PC-9 (cell line): ENCODE results near the gene SLC38A1. TPM values are rescaled to one million over a fixed set of nuclear protein-coding genes. Genes with fewer than 3 reads are reported as not detected.

Experiments
- BruUV-seq: library from RNA; stranded (reverse); fragments of 400-500 nt; replicated peaks from 2 replicates; lab custom pipeline; 2021; lab: Mats Ljungman, UMichigan
- CTCF ChIA-PET: fragments of 300-600 bp; sonication (Branson Sonifier 250); formaldehyde crosslinking; loops from one replicate; lab custom pipeline; 2022; ENCODE audit warnings: antibody characterized with exemption; lab: Charles Lee
- POLR2A ChIA-PET: fragments of 300-600 bp; sonication (Branson Sonifier 250); formaldehyde crosslinking; loops from one replicate; lab custom pipeline; 2022; ENCODE audit warnings: antibody characterized with exemption; ENCODE audit not compliant: unreplicated experiment; lab: Charles Lee
- DNase-seq, 2 experiments: peaks; one replicate each; pipeline versions ENCODE4 v3.0.0 to v3.0.0-alpha.2; 2015 to 2022; ENCODE audit warnings: mixed read lengths in 1 of 2
- H2AFZ ChIP-seq: fragments of 200-600 bp; sonication (generic); 2 replicates; pipeline ENCODE4 v1.8.1; 2017; ENCODE audit warnings: antibody characterized with exemption
- H3F3A ChIP-seq: fragments of 200-600 bp; sonication (generic); 2 replicates; pipeline ENCODE4 v1.8.1; 2017; ENCODE audit warnings: antibody characterized with exemption, mild to moderate bottlenecking, low read depth; ENCODE audit not compliant: insufficient read depth
- H3K27ac ChIP-seq: fragments of 200-600 bp; sonication (generic); 2 replicates; pipeline ENCODE4 v1.6.1; 2016; ENCODE audit warnings: mixed run types
- H3K27me3 ChIP-seq: fragments of 200-600 bp; sonication (generic); 2 replicates; pipeline ENCODE4 v1.6.1; 2016; ENCODE audit warnings: low read depth, mixed run types; ENCODE audit not compliant: insufficient read depth
- H3K36me3 ChIP-seq: fragments of 200-600 bp; sonication (generic); 2 replicates; pipeline ENCODE4 v1.6.1; 2016; ENCODE audit warnings: low read depth, mixed run types
- H3K4me1 ChIP-seq: fragments of 200-600 bp; sonication (generic); replicated peaks from 2 replicates; pipeline ENCODE4 v1.6.1; 2016; ENCODE audit warnings: mixed run types; ENCODE audit not compliant: insufficient read depth
- H3K4me2 ChIP-seq: fragments of 200-600 bp; sonication (generic); 2 replicates; pipeline ENCODE4 v1.6.1; 2017; ENCODE audit warnings: mixed run types
- H3K4me3 ChIP-seq: fragments of 200-600 bp; sonication (generic); 2 replicates; pipeline ENCODE4 v1.6.1; 2016; ENCODE audit warnings: mixed run types
- H3K79me2 ChIP-seq: fragments of 200-600 bp; sonication (generic); 2 replicates; pipeline ENCODE4 v1.6.1; 2017; ENCODE audit warnings: low read depth, mixed run types
- H3K9me2 ChIP-seq: fragments of 200-600 bp; sonication (generic); 2 replicates; pipeline ENCODE4 v1.8.1; 2017; ENCODE audit warnings: mild to moderate bottlenecking; ENCODE audit not compliant: insufficient read depth
- H3K9me3 ChIP-seq: fragments of 200-600 bp; sonication (generic); 2 replicates; pipeline ENCODE4 v1.8.1; 2016; ENCODE audit warnings: low read depth; ENCODE audit not compliant: insufficient read depth
- H4K20me1 ChIP-seq: fragments of 200-600 bp; sonication (generic); 2 replicates; pipeline ENCODE4 v1.8.1; 2017; ENCODE audit not compliant: insufficient read depth
- EZH2 ChIP-seq: fragments of 200-600 bp; sonication (generic); IDR thresholded peaks from 2 replicates; pipeline ENCODE4 v1.8.0; 2017; ENCODE audit warnings: antibody characterized with exemption, low read depth
- intact Hi-C: fragments of 100-400 bp; cut with micrococcal nuclease; formaldehyde crosslinking; loops from one replicate; pipeline ENCODE4 v1.10.0; 2022; ENCODE audit not compliant: unreplicated experiment
- total RNA-seq: library from RNA; stranded (reverse); gene quantifications from 2 replicates; pipeline ENCODE4 v1.2.3, GENCODE V29; 2021
- TF ChIP-seq, protein P1 (sequence below): fragments of 200-600 bp; sonication (generic); conservative IDR thresholded peaks from 2 replicates; pipeline ENCODE4 v1.6.1; 2017; ENCODE audit warnings: mixed run types, antibody characterized with exemption, mild to moderate bottlenecking, moderate library complexity

SLC38A1 gene
- total RNA-seq, 1 experiment from 2014 or later, result 131 TPM

- no peaks in the 10 kb centered on the region for H3K27me3 ChIP-seq
- peaks cover 12% of the 10 kb centered on the region for H3K9me3 ChIP-seq
- POLR2A ChIA-PET, result no interaction called here
- peaks cover 9% of the 10 kb centered on the region; the same call in 1 of the 2 replicates for H3F3A ChIP-seq
- H3K9me2 ChIP-seq, result no peaks in the 10 kb centered on the region
- CTCF ChIA-PET, result no interaction called here
- H3K27ac ChIP-seq, result no peak overlapping the region
- intact Hi-C loops, result loop anchor here (10.0 kb wide), 1 partner anchor 856 kb away; no protein-coding TSS in a partner anchor
- DNase-seq, result no peak
- no peak overlapping the region for H3K4me2 ChIP-seq
- peaks cover 12% of the 10 kb centered on the region for H3K4me1 ChIP-seq
- H4K20me1 ChIP-seq, result no peaks in the 10 kb centered on the region
- no peak overlapping the region for H2AFZ ChIP-seq
- no peak overlapping the region for H3K4me3 ChIP-seq
- H3K36me3 ChIP-seq, result no peaks in the 10 kb centered on the region
- TF ChIP-seq, protein P1, sequence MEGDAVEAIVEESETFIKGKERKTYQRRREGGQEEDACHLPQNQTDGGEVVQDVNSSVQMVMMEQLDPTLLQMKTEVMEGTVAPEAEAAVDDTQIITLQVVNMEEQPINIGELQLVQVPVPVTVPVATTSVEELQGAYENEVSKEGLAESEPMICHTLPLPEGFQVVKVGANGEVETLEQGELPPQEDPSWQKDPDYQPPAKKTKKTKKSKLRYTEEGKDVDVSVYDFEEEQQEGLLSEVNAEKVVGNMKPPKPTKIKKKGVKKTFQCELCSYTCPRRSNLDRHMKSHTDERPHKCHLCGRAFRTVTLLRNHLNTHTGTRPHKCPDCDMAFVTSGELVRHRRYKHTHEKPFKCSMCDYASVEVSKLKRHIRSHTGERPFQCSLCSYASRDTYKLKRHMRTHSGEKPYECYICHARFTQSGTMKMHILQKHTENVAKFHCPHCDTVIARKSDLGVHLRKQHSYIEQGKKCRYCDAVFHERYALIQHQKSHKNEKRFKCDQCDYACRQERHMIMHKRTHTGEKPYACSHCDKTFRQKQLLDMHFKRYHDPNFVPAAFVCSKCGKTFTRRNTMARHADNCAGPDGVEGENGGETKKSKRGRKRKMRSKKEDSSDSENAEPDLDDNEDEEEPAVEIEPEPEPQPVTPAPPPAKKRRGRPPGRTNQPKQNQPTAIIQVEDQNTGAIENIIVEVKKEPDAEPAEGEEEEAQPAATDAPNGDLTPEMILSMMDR, result no peak
- TF ChIP-seq EZH2, result no peak
- no peaks in the 10 kb centered on the region for H3K79me2 ChIP-seq
- no TSS peak for BruUV-seq
Observed at GRCh38 chr12:46158501-46158900, 110.3 kb downstream of the SLC38A1 start.

DNA sequence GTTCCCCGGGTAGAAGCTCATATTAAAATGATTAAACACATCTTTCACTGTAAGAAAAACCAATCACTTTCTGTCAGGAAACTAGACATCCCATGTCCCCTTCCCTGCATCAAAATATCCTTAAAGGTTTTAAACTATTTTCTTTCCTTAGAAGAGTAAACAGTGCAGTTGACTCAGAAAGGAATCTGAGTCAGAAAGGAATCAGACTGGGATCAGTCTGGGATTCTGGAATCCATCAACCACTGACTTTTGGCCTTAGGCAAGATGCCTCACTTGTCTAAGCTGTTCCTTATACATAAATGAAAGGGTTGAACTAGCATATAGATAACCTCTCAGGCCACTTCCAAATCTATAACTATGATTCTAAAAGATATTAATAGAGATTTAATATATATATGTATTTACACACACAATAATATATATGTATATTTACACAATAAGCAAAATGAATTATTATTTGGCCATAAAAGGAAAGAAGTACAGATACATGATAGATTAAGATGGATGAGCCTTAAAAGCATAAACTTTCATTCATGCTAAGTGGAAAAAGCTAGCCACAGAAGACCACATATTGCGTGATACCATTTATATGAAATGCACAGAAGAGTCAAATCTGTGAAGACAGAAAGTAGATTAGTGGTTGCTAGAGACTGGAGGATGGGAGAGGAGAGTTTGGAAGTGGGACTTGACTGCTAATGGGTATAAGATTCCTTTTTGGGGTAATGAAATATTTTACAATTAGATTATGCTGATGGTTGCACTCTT is 114.4 kb downstream of the SLC38A1 start:
- H3K9me2 ChIP-seq, result no peaks in the 10 kb centered on the region; the same call in 1 of the 2 replicates
- ChIA-PET POLR2A (no interaction called here), CTCF (interaction anchor here (0.6 kb wide), 1 partner anchor 204 kb away, joined by 4 read pairs; no protein-coding TSS in a partner anchor)
- peak in 1 of 2 experiments; percentile 9 for DNase-seq
- H3K27ac ChIP-seq, result no peak overlapping the region
- TF ChIP-seq EZH2, result no peak
- TF ChIP-seq, protein P1, result no peak
- intact Hi-C loops, result loop anchor here (5.0 to 10.0 kb wide), 4 partner anchors 113 to 860 kb away; partner anchors contain the start of gene SLC38A1
- H3K4me2 ChIP-seq, result no peak overlapping the region
- BruUV-seq, result no TSS peak
- H2AFZ ChIP-seq, result no peak overlapping the region
- H3K36me3 ChIP-seq, result no peaks in the 10 kb centered on the region
- H3K4me3 ChIP-seq, result no peak overlapping the region
- no peaks in the 10 kb centered on the region for H3K79me2 ChIP-seq
- H3K9me3 ChIP-seq, result peaks cover 12% of the 10 kb centered on the region
- H4K20me1 ChIP-seq, result no peaks in the 10 kb centered on the region
- peaks cover 9% of the 10 kb centered on the region; the same call in 1 of the 2 replicates for H3F3A ChIP-seq
- H3K4me1 ChIP-seq, result peaks cover 19% of the 10 kb centered on the region
- H3K27me3 ChIP-seq, result no peaks in the 10 kb centered on the region

GRCh38 chr12:46153268-46153872 is 115.5 kb downstream of the SLC38A1 start:
- Histone ChIP-seq H3K27ac (no peak overlapping the region), H2AFZ (no peak overlapping the region), H3F3A (peaks cover 9% of the 10 kb centered on the region; the same call in 1 of the 2 replicates), H3K4me2 (no peak overlapping the region), H3K9me3 (peaks cover 12% of the 10 kb centered on the region), H3K9me2 (no peaks in the 10 kb centered on the region; the same call in 1 of the 2 replicates), H3K4me1 (peaks cover 19% of the 10 kb centered on the region), H4K20me1 (no peaks in the 10 kb centered on the region), H3K79me2 (no peaks in the 10 kb centered on the region), H3K27me3 (no peaks in the 10 kb centered on the region), H3K4me3 (no peak overlapping the region), H3K36me3 (no peaks in the 10 kb centered on the region)
- no TSS peak for BruUV-seq
- TF ChIP-seq, protein P1, result peak; percentile 77
- TF ChIP-seq EZH2, result no peak
- peak in 1 of 2 experiments; percentile 35 for DNase-seq
- ChIA-PET CTCF (no interaction called here), POLR2A (no interaction called here)
- intact Hi-C loops, result loop anchor here (2.0 to 10.0 kb wide), 5 partner anchors 114 to 861 kb away; partner anchors contain the start of genes SLC38A1 and SLC38A2
